A673 (cell line): ENCODE results near the gene TXNRD2.

ENCODE experiments used
- CTCF ChIP-seq: fragments of 300-800, 200-600 bp; sonication (generic); conservative IDR thresholded peaks from 2 replicates; pipeline ENCODE4 v1.5.1; 2017; ENCODE audit warnings: low read depth, mild to moderate bottlenecking, antibody characterized with exemption, low read length, moderate library complexity, mixed read lengths
- EZH2 ChIP-seq: fragments of 200-600 bp; sonication (generic); IDR thresholded peaks from 2 replicates; pipeline ENCODE4 v1.6.1; 2017; ENCODE audit warnings: borderline replicate concordance, low read depth, mild to moderate bottlenecking, mixed read lengths, antibody characterized with exemption, low read length; ENCODE audit not compliant: poor library complexity, severe bottlenecking

GRCh38 chr22:19965771-19966709 lies 24.4 kb upstream of the TXNRD2 start:
- peak; percentile 77 for TF ChIP-seq CTCF
- TF ChIP-seq EZH2, result no peak
